Activated naive CD4-positive, alpha-beta T cell treated with anti-CD3 and anti-CD28 coated beads, Interleukin-2, amount 50 U/mL, for 72 hours (primary cell): ENCODE measurements around the gene DACT1. TPM values are rescaled to one million over a fixed set of nuclear protein-coding genes. Genes with fewer than 3 reads are reported as not detected.

Experiments used
- ATAC-seq, 2 donors: fragments of 150-1000 bp; cut with Tn5 transposase; 2 replicates each; pipeline ENCODE4 v1.10.0; 2021; ENCODE audit warnings: mild to moderate bottlenecking in 2 of 2, moderate library complexity in 2 of 2
- DNase-seq, 2 donors: peaks; one replicate each; pipeline ENCODE4 v3.0.0; 2021 to 2022; ENCODE audit warnings: low spot score in 2 of 2
- H3K27ac Mint-ChIP-seq, 2 donors: one replicate each; pipeline ENCODE4 v1.8.0; 2022; ENCODE audit warnings: mild to moderate bottlenecking in 2 of 2, mixed read lengths in 2 of 2
- H3K36me3 Mint-ChIP-seq, 2 donors: one replicate each; pipeline ENCODE4 v1.8.0; 2022; ENCODE audit warnings: mixed read lengths in 2 of 2
- H3K9me3 Mint-ChIP-seq, 2 donors: one replicate each; pipeline ENCODE4 v1.8.0; 2022; ENCODE audit warnings: mixed read lengths in 2 of 2
- total RNA-seq, 2 donors: library from RNA; stranded (reverse); gene quantifications; one replicate each; pipeline ENCODE4 v1.2.3, GENCODE V29; 2022

The DACT1 gene
- total RNA-seq, 2 donors from 2014 or later = 1.7 to 12.2 TPM

GRCh38 chr14:58677517-58677916, 39.8 kb downstream of the DACT1 start:
- Mint-ChIP-seq H3K36me3 (no peaks in the 10 kb centered on the region), H3K9me3 (no peaks in the 10 kb centered on the region), H3K27ac (no peak overlapping the region)
- DNase-seq (no peak), ATAC-seq (no peak)

- Mint-ChIP-seq H3K27ac (no peak overlapping the region), H3K9me3 (no peaks in the 10 kb centered on the region), H3K36me3 (no peaks in the 10 kb centered on the region)
- no peak for ATAC-seq
- no peak for DNase-seq
Measured at GRCh38 chr14:58677996-58678395, 40.2 kb downstream of the DACT1 start.

- H3K27ac Mint-ChIP-seq = no peak overlapping the region
- H3K36me3 Mint-ChIP-seq = no peaks in the 10 kb centered on the region
- DNase-seq = no peak
- no peaks in the 10 kb centered on the region for H3K9me3 Mint-ChIP-seq
- ATAC-seq = no peak
Measured at GRCh38 chr14:58680698-58681097, 42.9 kb downstream of the DACT1 start.

- Mint-ChIP-seq H3K27ac (no peak overlapping the region), H3K9me3 (peaks cover 0 to 6% of the 10 kb centered on the region in 2 donors), H3K36me3 (no peaks in the 10 kb centered on the region)
- no peak for DNase-seq
- ATAC-seq = no peak
Measured at GRCh38 chr14:58687232-58687795, 49.6 kb downstream of the DACT1 start.

GRCh38 chr14:58690801-58691516, 53.2 kb downstream of the DACT1 start:
- DNase-seq = no peak
- no peak for ATAC-seq
- H3K9me3 Mint-ChIP-seq = peaks cover 0 to 6% of the 10 kb centered on the region in 2 donors
- no peaks in the 10 kb centered on the region for H3K36me3 Mint-ChIP-seq
- no peak overlapping the region for H3K27ac Mint-ChIP-seq

GRCh38 chr14:58693048-58693447, 55.3 kb downstream of the DACT1 start:
- H3K27ac Mint-ChIP-seq = no peak overlapping the region

GRCh38 chr14:58695514-58695913, 57.8 kb downstream of the DACT1 start:
- Mint-ChIP-seq H3K36me3 (no peaks in the 10 kb centered on the region), H3K27ac (no peak overlapping the region), H3K9me3 (no peaks in the 10 kb centered on the region)
- DNase-seq (no peak), ATAC-seq (peak in 1 of 2 donors; percentile 72)

More at GRCh38 chr14:58693048-58693447, 55.3 kb downstream of the DACT1 start:
- no peak for DNase-seq
- Mint-ChIP-seq H3K9me3 (peaks cover 0 to 6% of the 10 kb centered on the region in 2 donors), H3K36me3 (no peaks in the 10 kb centered on the region)
- no peak for ATAC-seq

- ATAC-seq = no peak
- DNase-seq = no peak
- Mint-ChIP-seq H3K27ac (no peak overlapping the region), H3K36me3 (no peaks in the 10 kb centered on the region), H3K9me3 (no peaks in the 10 kb centered on the region)
Measured at GRCh38 chr14:58697266-58697929, 59.6 kb downstream of the DACT1 start.

Other genes starting within 250 kb of the DACT1 start
- not detected for gene TOMM20L, start 242.0 kb upstream of the DACT1 start, total RNA-seq
- 10 to 100 TPM; 27.8 to 65.0 TPM for gene TIMM9, start 210.4 kb upstream of the DACT1 start, total RNA-seq
- 10 to 100 TPM; 37.3 to 47.2 TPM for gene KIAA0586, start 210.2 kb upstream of the DACT1 start, total RNA-seq